ENCODE results near the gene TRIP11.

Gene TRIP11

GRCh38 chr14:91918186-91918883 lies 121.5 kb downstream of the TRIP11 start:
- no peak for DNase-seq (ENCODE audit: low spot score)

Measured in Ammon's horn (tissue), 1 donor.